Motor neuron (in vitro differentiated cells): ENCODE data around the gene FLRT2. TPM values are rescaled to one million over a fixed set of nuclear protein-coding genes. Genes with fewer than 3 reads are reported as not detected.

Experiments used
- ATAC-seq, 8 experiments: fragments of 200-7000 bp; cut with Tn5 transposase; replicated peaks in 6 of 8; 2 replicates each; pipeline ENCODE4 v1.8.0; 2021; ENCODE audit warnings: mild to moderate bottlenecking in 8 of 8, moderate library complexity in 8 of 8
- H3K27ac ChIP-seq, 2 donors: fragments of 250-450 bp; sonication (Bioruptor Pico); 2 replicates each; pipeline ENCODE4 v1.9.0; 2021; ENCODE audit warnings: antibody characterized with exemption in 2 of 2, mild to moderate bottlenecking in 2 of 2, moderate library complexity in 1 of 2
- H3K4me1 ChIP-seq, 2 donors: fragments of 250-450 bp; sonication (Bioruptor Pico); replicated peaks in 1 of 2; 2 replicates each; pipeline ENCODE4 v1.6.1; 2021; ENCODE audit warnings: antibody characterized with exemption in 2 of 2, mild to moderate bottlenecking in 2 of 2, moderate library complexity in 1 of 2
- H3K4me3 ChIP-seq, 5 donors: fragments of 250-450 bp; sonication (Bioruptor Pico); 2 replicates each; pipeline ENCODE4 v1.9.0; 2021; ENCODE audit warnings: antibody characterized with exemption in 5 of 5, mild to moderate bottlenecking in 5 of 5, moderate library complexity in 4 of 5
- WGBS, 10 experiments: fragments of 450-650 bp; shearing (Covaris generic); methylation state at CpG; one replicate each; pipeline ENCODE4 v1.0.0; 2022; 5-methylcytosine and 5-hydroxymethylcytosine counted together
- in situ Hi-C, 9 experiments: fragments of 400-800 bp; cut with MboI; loops; one replicate each; pipeline ENCODE4 v1.15.0; 2021; ENCODE audit warnings: low sequenced_read_pairs in 9 of 9, low pct_unique_long_range_greater_than_20kb in 2 of 9; ENCODE audit not compliant: unreplicated experiment in 9 of 9
- total RNA-seq, 8 experiments: library from RNA; unstranded; fragments of 300-600 nt; gene quantifications; 2 replicates each; pipeline versions ENCODE4 v1.2.3 to v1.2.4, GENCODE V29; 2022

FLRT2 gene
- total RNA-seq, 8 experiments from 2014 or later, result 2.6 to 164 (median 12.1) TPM

DNA sequence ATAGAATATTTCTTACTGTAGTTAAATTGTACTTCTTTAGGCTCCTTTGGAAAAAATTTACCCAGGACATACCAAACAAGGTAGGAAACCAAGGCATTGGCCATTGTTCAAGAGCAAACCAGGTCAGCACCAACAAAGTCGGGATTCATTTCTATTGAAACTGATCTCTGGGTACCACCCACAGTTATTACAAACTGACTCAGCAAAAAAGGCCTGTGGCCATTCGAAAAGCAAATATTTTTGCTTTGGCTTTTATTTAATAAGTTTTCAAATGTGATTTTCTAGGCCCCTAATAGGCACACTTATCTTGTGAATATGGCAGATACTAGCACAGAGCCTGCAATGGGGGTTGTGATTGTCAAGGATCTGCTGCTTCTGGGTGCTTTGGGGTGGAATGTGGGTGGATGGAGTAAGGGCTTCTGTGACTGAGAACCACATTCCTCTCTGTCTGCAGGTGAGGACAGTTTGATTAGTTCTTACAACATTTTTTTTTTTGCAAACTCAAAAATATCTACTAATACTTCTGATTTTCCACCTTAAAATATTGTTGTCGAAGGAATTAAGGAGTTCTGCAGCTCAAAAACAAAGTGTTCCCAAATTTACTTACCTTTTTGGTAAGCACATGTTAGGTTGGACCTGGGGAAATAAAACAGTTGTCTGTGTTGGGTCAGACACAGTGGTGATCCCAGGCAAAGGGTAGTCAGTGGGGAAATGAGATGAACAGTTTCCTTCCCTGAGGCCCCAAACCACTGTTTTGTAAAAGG, 45.1 kb downstream of the FLRT2 start:
- 60 to 100% (median 92%) methylated on average over 1 to 3 of the region's 3 CpGs; no CpG with 5 or more reads in 2 of the 10 experiments for WGBS, 10 experiments
- Histone ChIP-seq H3K4me3 (no peak overlapping the region), H3K4me1 (peaks cover 7 to 23% of the 10 kb centered on the region in 2 donors), H3K27ac (no peak overlapping the region)
- in situ Hi-C loops, result no loop called here
- no peak for ATAC-seq

DNA sequence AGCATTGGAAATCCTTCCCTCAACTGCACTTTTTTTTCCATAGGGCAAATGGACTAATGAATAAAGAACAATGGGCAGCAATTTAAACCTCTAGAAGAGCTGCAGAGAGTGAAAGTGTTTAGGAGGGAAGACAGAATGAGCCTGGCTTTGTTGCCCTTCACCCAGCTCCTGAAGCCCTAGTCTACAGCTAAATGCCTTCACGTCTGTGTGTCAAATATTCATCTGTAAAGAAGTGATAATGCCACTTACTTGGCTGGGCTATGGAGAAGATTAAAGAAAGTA, 45.6 kb downstream of the FLRT2 start:
- in situ Hi-C loops, result no loop called here
- Histone ChIP-seq H3K4me3 (no peak overlapping the region), H3K27ac (no peak overlapping the region), H3K4me1 (peaks cover 7 to 23% of the 10 kb centered on the region in 2 donors)
- WGBS, 10 experiments, result 57 to 71% (median 63%) methylated on average over 1 of the region's 1 CpG; no CpG with 5 or more reads in 7 of the 10 experiments
- ATAC-seq, result no peak

DNA sequence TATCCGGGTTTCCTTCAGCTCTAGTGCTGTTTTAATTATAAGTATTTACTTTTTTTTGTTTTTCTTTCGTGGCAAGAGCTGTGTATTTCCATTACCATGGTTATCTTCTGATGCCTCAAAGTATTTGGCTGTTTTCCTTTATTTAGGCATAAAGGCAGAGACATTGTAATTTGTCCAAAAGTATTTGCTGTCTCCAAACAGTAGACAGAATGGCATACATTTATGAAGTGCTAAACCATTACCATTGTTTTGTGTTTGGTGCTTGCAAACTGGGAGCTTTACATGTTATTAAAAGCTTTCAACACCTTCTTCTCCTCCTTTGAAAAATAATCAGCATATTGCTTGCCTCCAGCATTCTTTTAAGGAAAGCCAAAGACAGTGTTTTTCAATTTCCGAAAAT, 46.3 kb downstream of the FLRT2 start:
- H3K4me3 ChIP-seq, result no peak overlapping the region
- in situ Hi-C loops, result no loop called here
- H3K27ac ChIP-seq, result no peak overlapping the region
- peaks cover 7 to 23% of the 10 kb centered on the region in 2 donors for H3K4me1 ChIP-seq
- peak in 5 of 8 experiments; percentile 35 to 92 (median 60) for ATAC-seq
- 12 to 94% (median 60%) methylated on average over 2 to 3 of the region's 3 CpGs for WGBS, 10 experiments

DNA sequence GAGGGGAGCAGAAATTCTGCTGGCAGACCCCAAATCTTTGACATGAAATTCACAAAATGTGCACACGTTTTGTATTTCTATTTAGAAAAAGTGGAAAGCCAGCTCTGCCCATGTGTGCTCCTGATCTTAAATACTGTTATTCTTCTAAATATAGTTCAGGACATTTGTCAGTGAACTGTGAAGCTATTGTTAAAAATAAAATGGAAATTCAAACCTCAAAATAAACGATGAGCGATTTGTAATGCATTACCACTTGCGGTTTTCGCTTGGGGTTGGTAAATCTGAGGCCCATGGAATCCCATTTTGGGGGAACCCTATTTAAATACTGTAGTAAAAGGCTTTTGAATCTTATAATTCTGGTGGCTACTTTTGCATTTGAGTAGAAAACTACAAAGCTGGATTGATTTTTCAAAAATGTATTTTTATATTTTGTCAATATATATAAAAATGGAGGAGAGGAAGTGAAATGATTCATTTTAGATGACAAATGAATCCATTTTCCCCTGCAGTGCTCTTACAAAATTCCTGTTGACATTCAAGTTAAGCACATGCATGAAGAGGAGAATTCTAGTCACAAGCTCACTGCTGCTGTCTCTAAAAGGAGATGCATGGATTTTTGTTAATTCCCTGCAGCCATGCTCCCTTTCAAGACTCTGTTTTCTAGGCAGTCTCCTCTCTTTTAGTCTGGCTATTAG, 47.1 kb downstream of the FLRT2 start:
- no peak for ATAC-seq
- Histone ChIP-seq H3K4me3 (no peak overlapping the region), H3K4me1 (peaks cover 7 to 23% of the 10 kb centered on the region in 2 donors), H3K27ac (no peak overlapping the region)
- in situ Hi-C loops, result no loop called here
- 44 to 96% (median 84%) methylated on average over 2 to 5 of the region's 5 CpGs; no CpG with 5 or more reads in 1 of the 10 experiments for WGBS, 10 experiments

DNA sequence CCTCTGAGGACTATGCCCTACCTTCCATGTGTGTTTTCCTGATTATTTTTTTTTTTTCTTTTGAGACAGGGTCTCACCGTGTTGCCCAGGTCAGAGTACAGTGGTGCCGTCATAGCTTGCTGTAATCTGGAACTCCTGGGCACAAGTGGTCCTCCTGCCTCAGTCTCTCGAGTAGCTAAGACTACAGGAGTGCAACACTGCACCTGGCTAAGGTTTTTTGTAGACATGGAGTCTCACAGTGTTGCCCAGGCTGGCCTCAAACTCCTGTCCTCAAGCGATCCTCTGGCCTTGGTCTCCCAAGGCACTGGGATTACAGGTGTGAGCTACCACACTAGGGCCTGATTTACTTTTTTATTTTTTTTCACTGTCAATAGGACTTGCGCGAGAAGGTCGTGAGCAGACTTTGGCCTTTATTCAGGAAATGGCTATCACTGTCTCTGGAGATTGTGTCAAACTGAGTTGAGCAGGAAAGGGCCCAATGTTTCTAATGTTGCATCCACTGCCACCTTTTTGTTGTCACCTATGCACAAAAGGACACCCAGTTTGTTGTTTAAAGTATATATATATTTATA, 47.7 kb downstream of the FLRT2 start:
- 90 to 100% (median 96%) methylated on average over 3 to 7 of the region's 7 CpGs; no CpG with 5 or more reads in 4 of the 10 experiments for WGBS, 10 experiments
- in situ Hi-C loops, result no loop called here
- peaks cover 7 to 23% of the 10 kb centered on the region in 2 donors for H3K4me1 ChIP-seq
- H3K27ac ChIP-seq, result no peak overlapping the region
- no peak for ATAC-seq
- no peak overlapping the region for H3K4me3 ChIP-seq

DNA sequence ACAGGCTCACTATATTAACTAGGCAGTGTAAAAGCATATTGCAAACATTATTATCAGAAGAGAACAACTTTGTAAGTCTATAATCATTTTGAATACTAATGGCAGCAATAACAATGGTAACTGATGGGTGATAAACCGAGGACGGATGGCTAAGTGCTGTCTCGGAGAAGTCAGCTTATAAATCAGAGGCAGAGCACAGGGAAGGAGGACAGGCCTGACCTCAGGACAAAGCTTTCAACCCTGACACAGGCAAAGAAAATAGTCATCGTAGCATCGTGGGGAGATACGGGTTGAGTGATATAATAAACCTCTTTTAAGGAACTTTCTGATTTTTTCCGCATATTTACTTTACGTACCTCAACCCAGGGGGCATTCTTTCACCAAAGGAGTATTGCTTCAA, 48.4 kb downstream of the FLRT2 start:
- in situ Hi-C loops, result no loop called here
- peak in 4 of 8 experiments; percentile 32 to 74 (median 56) for ATAC-seq
- H3K4me1 ChIP-seq, result peaks cover 11 to 23% of the 10 kb centered on the region in 2 donors
- 17 to 100% (median 78%) methylated on average over 3 to 8 of the region's 8 CpGs for WGBS, 10 experiments
- H3K4me3 ChIP-seq, result no peak overlapping the region
- H3K27ac ChIP-seq, result no peak overlapping the region

DNA sequence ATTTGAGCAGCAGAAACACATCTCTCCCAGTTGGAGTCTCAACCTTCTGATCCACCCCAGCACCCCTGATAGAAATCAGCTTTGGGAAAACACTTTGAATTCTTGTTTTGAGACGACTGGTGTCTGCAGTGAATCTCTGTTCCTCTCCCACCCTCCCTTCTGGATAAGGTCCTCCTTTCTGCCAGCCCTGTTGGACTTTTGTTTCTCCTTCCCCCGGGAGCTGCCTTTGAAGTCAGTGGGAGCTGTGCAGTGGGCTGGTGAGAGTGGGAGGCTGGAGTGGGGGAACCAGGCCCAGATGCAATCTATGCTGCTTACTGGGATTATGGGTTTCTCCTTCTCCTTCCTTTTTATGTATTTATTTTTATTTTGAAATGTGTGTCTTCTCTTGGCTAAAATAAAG, 49.0 kb downstream of the FLRT2 start:
- ATAC-seq, result no peak
- H3K4me3 ChIP-seq, result no peak overlapping the region
- peaks cover 13 to 23% of the 10 kb centered on the region in 2 donors for H3K4me1 ChIP-seq
- in situ Hi-C loops, result no loop called here
- 29 to 92% (median 59%) methylated on average over 1 to 2 of the region's 2 CpGs; no CpG with 5 or more reads in 4 of the 10 experiments for WGBS, 10 experiments
- H3K27ac ChIP-seq, result no peak overlapping the region

DNA sequence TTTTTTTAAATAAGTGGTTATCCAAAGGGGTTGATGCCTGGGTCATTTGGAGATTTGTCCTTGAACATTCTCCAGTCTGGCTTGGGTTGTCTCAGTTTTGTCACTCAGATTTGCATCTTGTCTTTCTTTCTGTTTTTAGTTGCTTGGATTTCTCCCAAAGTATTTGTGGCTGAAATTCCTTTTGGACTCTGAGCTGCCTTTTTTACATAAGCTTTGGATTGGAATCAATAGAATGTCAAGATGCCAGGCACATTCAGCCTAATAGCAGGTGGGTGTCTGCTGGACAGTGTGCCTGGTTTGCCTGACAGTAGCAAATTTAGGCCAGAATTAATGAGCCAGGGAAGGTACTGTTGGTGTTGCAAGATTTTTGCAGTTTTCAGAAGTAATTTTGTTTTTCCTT, 50.0 kb downstream of the FLRT2 start:
- ATAC-seq, result no peak
- H3K27ac ChIP-seq, result no peak overlapping the region
- in situ Hi-C loops, result no loop called here
- H3K4me1 ChIP-seq, result peaks cover 17 to 23% of the 10 kb centered on the region in 2 donors
- H3K4me3 ChIP-seq, result no peak overlapping the region

DNA sequence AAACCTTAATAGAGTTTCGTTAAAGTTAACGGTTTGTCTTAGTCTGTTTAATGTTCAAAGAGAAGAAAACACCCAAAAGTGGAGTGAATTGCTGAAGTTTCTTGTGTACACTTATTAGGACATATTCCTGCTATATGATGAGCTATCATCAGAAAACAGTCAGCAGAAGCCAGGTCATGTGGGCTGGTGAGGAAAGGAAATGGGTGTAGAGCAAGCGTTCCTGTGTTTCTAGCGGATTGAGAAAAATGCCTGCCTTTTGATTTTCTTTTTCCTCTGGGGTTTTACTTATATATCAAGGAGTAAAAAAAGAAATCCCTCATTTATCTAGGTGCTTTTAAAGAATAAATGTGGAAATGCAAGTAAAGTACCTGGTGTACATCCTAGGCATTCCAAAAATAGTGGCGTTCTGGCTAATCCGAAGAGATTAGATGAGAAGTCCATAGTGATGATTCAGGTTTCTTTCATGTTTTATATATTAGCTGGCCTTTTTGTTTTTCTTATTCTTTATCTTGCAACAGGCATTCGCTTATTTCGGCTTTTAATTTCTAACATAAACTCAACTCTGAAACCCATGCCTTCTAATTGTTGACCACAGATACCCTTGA, 50.7 kb downstream of the FLRT2 start:
- no peak overlapping the region for H3K4me3 ChIP-seq
- no peak for ATAC-seq
- no peak overlapping the region for H3K27ac ChIP-seq
- in situ Hi-C loops, result no loop called here
- WGBS, 10 experiments, result 83 to 100% (median 98%) methylated on average over 5 to 8 of the region's 8 CpGs
- H3K4me1 ChIP-seq, result peaks cover 18 to 20% of the 10 kb centered on the region in 2 donors

DNA sequence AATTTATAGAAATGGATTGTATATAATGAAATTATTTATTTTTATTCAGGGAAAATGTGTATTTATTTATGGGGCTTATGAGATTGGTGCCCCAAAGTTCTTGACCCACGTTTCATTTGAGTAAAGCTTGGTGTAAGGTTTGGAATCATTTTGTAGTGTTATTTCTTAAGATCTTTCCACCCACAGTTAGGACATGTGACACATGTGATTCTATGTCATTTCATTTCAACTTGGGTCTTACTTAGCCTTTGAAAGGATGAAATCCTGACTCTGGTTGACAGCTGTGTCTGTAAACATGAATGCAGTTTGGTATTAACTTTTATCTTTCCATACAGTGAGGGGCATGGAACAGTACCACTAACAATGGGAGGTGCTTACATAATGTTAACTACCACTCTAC, 51.7 kb downstream of the FLRT2 start:
- ATAC-seq, result no peak
- Histone ChIP-seq H3K4me3 (no peak overlapping the region), H3K27ac (no peak overlapping the region), H3K4me1 (peaks cover 16 to 19% of the 10 kb centered on the region in 2 donors)
- WGBS, 10 experiments, result 44 to 100% (median 67%) methylated on average over 1 of the region's 1 CpG; no CpG with 5 or more reads in 2 of the 10 experiments
- in situ Hi-C loops, result no loop called here

DNA sequence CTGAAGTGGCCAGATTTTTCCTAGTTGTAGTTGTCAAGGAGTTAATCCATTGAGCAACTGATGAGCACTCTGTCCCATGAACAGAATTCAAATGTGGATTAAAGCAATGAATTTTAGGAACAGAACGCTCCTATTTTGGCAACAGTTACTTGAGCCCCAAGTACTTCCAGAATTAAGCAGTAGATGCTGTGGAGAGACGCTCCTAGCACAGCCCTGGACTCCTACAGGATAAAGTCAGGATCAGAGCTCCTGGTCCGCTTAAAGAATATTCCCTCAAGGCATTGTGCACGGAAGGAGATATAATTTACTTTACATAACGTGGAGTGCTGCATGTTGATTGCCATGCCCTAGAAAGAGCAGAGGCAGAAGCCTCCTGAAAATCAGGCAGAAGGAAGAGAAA, 53.4 kb downstream of the FLRT2 start:
- Histone ChIP-seq H3K4me1 (peaks cover 7 to 16% of the 10 kb centered on the region in 2 donors), H3K27ac (no peak overlapping the region), H3K4me3 (no peak overlapping the region)
- peak in 1 of 8 experiments; percentile 85 for ATAC-seq
- 10 to 100% (median 80%) methylated on average over 1 to 4 of the region's 5 CpGs; no CpG with 5 or more reads in 1 of the 10 experiments for WGBS, 10 experiments
- in situ Hi-C loops, result no loop called here

DNA sequence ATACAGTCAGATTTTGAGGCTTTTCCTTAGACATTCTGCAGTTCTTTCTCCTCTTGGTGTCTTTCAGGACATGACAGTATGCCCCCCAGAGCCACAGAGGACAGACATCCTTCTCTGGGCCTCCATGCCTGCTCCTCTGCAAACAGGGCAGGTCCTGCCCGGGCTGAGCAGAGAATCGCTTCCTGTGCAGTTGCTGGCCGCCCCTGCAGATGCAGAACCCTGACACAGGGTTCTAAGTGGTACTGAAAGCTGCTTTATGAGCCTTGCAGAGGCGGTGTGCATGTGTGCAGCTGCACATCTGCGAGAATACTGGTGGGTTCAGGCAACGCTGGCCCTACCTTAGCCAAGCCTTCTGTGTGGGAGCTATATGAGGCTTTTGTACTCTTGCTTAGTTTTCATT, 54.5 kb downstream of the FLRT2 start:
- H3K4me1 ChIP-seq, result peaks cover 0 to 13% of the 10 kb centered on the region in 2 donors
- in situ Hi-C loops, result no loop called here
- no peak overlapping the region for H3K4me3 ChIP-seq
- WGBS, 10 experiments, result 60% methylated on average over 1 of the region's 6 CpGs; no CpG with 5 or more reads in 9 of the 10 experiments
- no peak overlapping the region for H3K27ac ChIP-seq
- ATAC-seq, result peak in 4 of 8 experiments; percentile 19 to 39 (median 29)

DNA sequence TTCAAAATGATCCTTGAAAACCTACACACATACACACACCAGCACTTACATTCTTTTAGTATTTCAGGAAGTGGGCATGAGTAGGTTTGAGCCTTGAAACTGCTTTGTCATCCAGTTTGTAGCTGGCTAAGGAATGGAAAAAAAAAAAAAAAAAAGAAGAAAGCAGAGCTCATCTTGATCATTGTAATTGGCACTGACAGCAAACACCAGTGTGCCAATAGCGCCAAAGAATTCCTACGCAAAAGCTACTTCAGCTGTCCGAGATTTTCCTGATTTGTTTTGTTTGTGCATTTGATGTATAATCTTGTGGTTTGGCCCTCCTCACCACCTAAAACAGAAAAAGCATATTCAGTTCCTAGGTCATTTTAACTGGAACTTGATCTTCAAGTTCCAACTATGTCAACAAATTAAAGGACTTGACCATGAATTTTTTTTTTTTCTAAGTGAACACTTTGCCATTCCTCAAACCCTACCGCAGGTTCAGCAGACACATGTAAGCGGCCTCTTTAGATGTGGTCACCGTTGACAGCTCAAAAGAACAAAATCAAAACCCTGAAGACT, 57.3 kb downstream of the FLRT2 start:
- WGBS, 10 experiments, result 82 to 100% (median 93%) methylated on average over 1 to 6 of the region's 6 CpGs
- peaks cover 0 to 13% of the 10 kb centered on the region in 2 donors for H3K4me1 ChIP-seq
- no peak for ATAC-seq
- no peak overlapping the region for H3K27ac ChIP-seq
- H3K4me3 ChIP-seq, result no peak overlapping the region
- in situ Hi-C loops, result no loop called here
